Stimulated activated CD8-positive, alpha-beta memory T cell treated with anti-CD3 and anti-CD28 coated beads, Interleukin-4, amount 100 ng/mL, for 24 hours (primary cell): ENCODE data around the gene VANGL2.

ENCODE experiments used
- DNase-seq: peaks from one replicate; pipeline ENCODE4 v3.0.0-alpha.2; 2020; ENCODE audit warnings: low read depth

The VANGL2 gene

DNA sequence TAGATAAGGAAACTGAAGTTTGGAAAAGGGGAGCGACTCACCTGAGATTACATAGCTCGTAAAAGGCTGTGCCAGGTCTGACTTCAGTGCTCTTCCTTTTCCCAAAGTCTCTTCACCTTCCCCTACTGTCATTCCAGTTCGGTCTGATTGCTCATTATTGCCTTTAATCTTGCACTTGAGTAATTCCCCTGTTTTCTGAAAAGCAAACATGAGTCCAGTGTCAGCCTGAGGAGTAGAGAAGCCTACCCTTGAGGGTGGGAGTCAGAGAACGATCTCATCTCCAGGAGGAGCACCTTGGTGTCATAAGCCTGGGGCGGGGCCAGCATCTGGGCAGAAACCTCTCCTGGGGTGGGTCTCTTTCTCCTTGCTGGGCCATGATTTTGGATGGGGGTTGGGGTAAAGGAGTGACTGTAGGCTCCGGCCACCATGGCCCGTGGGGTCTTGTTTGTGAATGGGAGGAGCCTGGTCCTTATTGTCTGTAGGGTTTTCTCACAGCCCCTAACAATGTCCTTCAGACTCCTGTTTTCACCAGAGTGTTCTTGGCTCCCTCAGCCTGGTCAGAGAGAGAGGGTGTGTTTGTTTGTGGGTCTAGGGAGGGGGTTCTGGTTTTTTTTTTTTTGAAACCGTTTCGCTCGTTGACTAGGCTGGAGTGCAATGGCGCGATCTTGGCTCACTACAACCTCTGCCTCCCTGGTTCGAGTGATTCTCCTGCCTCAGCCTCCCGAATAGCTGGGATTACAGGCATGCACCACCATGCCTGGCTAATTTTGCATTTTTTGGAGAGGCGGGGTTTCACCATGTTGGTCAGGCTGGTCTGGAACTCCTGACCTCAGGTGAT, 6.0 kb downstream of the VANGL2 start:
- DNase-seq: no peak

- no peak for DNase-seq
Observed at GRCh38 chr1:160407839-160408801, 7.8 kb downstream of the VANGL2 start.

- DNase-seq: no peak
Observed at GRCh38 chr1:160408864-160409263, 8.5 kb downstream of the VANGL2 start.

DNA sequence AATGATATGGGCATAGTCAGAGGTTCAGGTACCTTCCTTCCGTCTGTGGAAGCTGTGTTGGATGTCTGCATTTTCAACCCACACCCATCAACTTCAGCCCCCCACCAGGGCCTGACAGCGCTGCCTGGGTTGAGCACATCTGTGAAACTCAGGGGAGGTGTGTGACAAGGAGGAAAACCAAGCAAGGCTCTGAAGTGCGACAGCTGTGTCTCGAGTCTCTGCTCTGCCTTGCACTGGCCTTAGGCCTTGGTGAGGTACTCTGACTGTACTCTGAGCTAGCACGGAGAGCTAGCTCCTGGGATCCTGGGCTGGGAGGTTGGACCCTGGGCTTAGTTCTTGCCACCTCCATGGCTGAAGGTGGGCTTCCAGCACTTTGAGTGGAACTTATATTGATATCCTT, 9.1 kb downstream of the VANGL2 start:
- DNase-seq: no peak

DNA sequence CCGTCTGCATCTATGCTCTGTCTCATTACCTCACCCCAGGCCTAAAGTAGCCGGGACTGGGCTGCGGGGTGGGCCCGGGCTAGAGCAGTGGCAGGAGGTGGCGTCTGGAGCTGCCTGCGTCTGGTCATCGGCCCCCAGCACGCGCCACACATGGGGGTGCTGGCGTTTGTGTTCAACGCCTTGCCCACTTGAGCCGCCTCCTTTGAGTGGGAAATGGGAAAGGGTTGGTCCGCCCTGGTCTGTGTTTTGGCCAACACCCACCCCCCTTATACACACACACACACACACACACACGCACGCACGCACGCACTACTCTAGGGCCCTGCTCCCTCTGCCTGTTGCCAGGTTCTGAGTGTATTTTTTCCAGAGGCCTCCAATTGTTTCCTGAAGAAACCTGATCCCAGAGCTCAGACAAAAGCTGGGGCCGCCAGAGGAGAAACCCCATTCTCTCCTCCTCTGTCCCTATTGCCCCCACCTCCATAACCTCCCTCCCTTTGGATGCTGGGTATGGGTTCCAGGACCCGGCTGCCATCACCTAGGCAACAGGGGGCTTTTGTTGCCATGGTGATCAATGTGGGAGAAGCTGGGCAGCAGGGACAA, 10.1 kb downstream of the VANGL2 start:
- no peak for DNase-seq

- DNase-seq: no peak
Observed at GRCh38 chr1:160411271-160412027, 11.1 kb downstream of the VANGL2 start.

DNA sequence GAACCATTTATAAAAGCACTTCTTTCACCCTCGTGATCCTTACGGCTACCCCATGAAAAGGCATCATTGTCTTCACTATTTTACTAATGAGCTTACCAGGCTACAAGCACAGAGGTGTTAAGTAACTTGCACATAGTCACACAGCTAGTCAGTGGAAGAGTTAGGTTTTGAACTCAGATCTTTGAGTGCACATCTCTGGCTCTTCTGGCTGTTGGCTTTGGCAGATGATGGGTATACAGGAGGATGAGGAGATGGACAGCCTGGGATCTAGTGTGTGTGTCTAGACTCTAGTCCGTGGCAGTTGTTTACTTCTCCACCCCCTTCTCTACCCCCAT, 11.6 kb downstream of the VANGL2 start:
- no peak for DNase-seq

- no peak for DNase-seq
Observed at GRCh38 chr1:160413716-160414115, 13.4 kb downstream of the VANGL2 start.

DNA sequence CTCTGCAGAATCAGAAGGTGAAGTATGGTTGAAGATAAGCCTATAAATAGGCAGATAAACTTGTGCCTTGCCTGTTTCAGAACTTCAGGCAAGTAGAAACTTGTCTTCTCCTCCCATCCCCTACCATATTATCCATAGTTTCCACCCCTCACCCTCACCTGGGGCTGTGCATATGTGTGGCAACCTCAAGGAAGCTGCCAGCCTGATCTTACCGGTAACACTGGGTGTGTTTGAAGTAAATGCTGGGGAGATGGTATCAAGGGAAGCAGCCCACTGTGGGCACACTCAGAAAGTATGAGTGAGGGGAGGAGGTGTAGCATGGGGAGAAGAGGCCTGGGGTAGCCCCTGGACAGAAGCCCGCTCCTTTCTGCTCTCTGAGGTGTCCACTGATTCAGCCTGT, 14.5 kb downstream of the VANGL2 start:
- no peak for DNase-seq

GRCh38 chr1:160415696-160416290, 15.4 kb downstream of the VANGL2 start:
- DNase-seq: no peak

GRCh38 chr1:160416369-160416768, 16.0 kb downstream of the VANGL2 start:
- no peak for DNase-seq

DNA sequence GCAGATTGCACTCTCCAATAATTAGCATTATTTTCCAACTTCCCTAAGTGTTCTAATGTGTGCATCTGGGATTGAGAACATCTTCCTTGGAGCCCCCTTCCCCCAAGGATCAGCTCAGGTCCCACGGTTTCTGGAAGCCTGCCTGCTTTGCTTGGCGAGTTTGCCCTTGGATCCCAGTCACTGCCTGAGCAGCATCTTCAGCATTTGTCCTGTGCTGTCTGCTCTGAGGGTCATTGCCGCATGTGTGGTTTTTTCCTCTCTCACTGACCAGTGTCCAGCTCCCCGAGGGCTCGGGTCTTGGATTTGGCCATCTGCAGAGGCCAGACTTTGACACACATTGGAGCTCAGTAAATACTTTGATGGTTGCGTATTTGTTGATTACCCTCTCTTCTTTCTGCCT, 18.1 kb downstream of the VANGL2 start:
- DNase-seq: no peak

DNA sequence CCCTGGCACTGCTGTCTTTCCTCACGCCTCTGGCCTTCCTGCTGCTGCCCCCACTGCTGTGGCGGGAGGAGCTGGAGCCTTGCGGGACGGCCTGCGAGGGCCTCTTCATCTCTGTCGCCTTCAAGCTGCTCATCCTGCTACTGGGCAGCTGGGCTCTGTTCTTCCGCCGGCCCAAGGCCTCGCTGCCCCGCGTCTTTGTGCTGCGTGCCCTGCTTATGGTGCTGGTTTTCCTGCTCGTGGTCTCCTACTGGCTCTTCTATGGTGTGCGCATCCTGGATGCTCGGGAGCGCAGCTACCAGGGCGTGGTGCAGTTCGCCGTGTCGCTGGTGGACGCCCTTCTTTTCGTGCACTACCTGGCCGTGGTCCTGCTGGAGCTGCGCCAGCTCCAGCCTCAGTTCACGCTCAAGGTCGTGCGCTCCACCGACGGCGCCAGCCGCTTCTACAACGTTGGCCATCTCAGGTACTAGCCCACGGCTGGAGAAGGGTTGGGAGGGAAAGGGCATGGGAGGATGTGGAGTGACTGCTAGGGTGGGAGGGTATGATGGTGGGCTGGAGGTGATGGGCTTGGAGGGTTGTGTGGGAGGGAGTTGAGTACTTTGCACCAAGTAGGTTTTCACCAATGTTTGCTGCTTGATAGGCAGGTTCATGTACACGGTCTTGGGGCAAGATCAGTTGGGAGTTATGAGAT, 18.9 kb downstream of the VANGL2 start:
- DNase-seq: no peak

GRCh38 chr1:160419838-160420169, 19.4 kb downstream of the VANGL2 start:
- DNase-seq: no peak

- DNase-seq: no peak
Observed at GRCh38 chr1:160420881-160421842, 20.8 kb downstream of the VANGL2 start.

DNA sequence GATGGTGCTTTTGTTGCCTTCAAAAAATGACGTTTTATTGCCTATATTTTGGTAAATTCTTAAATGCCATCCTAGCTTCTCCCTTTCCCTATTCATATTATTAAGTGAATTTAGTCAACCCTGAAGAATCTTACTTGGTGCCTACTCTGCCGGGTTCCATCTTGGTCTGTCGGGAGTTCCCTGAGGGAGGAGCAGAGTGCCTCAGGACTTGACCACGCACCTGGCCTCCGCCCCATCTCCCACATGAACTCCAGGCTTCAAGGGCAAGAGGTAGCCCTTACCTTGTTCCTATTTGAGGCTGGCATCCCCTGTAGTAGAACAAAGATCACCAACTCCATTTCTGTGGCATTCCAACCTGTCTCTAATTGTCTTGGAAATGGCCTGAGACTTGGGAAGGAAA, 21.5 kb downstream of the VANGL2 start:
- DNase-seq: no peak

- no peak for DNase-seq
Observed at GRCh38 chr1:160423966-160424365, 23.6 kb downstream of the VANGL2 start.

GRCh38 chr1:160425847-160426246, 25.5 kb downstream of the VANGL2 start:
- no peak for DNase-seq

- DNase-seq: no peak
Observed at GRCh38 chr1:160427625-160428024, 27.3 kb downstream of the VANGL2 start.

DNA sequence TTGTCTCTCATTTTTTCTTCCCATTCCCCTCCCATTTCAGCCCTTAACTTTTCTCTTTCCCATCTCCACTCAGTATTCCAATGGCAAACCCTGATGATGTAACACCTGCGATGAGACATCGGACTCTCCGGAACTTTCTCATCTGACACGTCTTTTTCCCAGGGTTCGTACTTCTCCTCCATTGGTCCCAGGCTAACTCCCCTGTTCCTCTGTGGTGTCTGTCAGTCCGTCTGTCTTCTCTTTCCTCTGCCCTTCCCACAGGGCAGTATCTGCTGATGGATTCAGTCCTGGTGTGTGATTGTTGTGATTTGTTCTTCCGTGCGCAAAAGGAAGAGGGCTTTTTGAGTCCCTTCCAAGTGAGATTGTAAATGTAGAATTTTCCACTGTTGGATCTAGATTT, 27.7 kb downstream of the VANGL2 start:
- DNase-seq: no peak
